ENCODE data around the gene PDIA5.
"Not testable (repeated sequence)": the region's sequence is repeated elsewhere in the genome, so short reads cannot be mapped to it uniquely, and the experiment has no call there.

PDIA5 gene

DNA sequence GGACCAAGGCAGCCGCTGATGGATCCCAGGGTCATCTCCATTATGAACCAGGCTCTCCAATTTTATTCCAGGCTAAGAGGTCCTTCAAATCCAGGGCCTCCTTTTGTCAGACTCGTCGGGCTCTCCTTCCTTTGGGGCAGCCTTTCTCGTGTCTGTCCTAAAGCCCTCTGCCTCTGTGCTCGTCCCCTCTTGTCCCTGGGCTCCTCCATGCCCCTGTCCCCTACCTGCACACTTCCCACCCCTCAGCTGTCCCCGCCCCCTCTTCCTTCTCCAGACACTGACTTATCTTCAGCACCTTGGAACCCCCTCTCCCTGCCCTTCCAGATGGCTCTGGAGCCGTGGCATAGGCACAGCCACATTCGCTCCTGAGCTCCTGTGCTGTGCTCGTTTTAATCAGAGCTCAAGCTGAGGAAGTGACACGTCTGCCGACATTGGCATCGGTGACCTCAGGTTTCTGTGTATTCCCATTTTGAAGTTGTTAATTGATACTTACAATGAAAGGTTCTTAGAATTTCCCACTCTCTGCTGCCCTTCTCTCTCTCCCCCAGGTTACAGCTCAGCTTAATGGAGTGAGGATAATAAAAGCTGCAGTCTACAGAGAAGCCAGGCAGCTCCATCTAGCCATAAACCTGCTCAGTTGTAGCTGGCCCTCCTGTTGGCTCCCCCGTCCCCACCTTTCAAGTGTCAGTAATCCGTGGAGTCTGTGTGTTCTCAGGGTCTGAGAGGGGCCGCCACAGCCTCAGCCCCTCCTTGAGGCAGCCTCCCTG is 83.8 kb downstream of the PDIA5 start:
- no peak for DNase-seq (ENCODE audit: low read depth)

DNA sequence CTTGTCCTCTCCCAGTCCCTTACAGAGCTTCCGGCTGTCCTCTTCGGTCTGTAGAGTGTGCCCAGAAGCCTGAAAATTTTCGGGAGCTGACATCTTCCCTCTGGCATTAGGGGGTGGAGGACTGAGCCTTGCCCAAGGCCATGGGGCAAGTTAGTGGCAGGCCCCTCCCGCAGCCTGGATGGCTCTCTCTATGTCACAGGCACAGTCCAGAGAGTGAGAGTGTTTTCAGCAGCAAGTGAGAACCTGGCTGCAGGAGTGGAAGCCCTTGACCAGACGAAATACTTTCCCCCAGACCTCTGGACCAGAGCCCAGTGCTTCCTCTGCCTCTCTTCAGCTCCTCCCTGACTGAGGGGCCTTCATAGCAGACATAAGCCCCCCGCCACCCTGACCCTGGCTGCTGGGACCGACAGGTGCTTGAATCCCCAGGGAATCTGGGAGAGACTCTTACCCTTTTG is 84.5 kb downstream of the PDIA5 start:
- DNase-seq (ENCODE audit: low read depth) = no peak

DNA sequence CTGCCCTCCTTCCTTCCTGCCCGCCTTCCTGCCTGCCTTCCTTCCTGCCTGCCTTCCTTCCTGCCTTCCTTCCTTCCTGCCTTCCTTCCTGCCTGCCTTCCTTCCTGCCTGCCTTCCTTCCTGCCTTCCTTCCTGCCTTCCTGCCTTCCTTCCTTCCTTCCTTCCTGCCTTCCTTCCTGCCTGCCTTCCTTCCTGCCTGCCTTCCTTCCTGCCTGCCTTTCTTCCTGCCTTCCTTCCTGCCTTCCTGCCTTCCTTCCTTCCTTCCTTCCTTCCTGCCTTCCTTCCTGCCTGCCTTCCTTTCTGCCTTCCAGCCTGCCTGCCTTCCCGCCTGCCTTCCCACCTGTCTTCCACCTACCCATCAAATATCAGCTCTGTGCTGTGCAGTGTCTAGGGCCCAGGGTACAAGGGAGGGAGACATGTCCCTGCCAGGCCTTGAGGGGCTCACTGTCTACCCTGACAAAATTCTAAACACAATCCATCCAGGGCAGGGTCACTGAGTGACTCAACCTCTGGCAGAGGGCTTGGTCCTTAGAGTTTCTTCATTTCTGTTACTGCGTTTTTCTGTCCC is 85.1 kb downstream of the PDIA5 start:
- DNase-seq (ENCODE audit: low read depth) = not testable (repeated sequence)

DNA sequence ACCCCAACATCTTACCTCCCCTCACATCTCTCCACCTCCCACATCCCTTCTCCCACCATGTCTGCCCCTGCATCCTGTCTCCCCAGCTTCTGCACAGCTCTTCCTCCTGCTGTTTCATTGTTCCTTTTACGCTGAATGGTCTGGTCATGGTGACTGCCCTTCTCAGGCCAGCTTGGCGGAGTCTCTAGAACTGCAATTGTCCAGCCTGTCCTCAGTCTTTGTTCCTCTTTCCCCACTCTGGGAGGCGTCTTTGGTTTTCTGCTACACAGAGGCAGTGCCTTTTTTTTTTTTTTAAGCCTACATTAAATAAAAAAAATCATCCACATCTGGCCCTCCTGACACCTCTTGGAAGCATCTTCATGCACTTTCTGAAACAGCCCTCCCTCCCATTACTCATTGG is 85.9 kb downstream of the PDIA5 start:
- DNase-seq (ENCODE audit: low read depth) = no peak

DNA sequence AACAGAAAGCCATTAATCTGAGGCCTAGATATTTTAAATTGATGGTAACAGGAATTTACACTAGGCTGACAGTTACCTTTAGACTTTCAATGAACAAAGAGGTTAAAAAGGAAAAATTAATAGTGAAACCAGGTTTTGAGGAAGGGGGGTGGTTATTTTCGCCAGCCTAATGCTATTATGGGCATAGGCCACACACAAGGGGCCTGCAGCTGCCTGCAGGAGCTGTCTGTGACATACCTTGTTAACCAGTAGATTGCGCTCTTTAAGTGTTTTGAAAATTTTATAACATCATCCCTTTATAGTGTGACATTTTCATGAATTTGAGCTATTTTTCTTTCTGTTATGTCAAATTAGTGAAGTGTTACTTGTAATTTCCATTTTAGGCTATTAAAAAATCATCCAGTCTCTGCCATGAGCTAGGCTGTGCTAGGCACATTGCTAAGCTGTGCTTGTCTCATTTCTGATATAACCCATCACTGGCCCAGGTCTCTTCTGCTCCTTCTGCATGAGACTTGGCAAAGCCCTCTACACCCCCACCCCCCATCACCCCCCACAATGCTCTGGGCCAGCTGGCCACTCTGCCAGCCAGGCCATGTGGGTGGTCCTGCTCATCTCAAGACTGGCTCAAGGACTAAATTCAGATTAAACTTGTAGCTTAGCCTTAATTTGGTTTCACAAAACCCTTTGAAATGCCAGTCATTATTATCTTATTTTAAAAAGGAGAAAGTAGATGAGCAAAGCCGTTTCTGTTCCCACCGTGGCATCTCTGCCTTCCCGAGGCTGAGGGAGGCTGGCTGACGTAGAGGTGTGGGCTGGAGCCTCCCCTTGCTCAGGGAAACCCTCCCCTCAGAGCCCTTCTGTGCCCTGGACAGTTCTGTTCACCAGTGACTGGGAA is 86.5 kb downstream of the PDIA5 start:
- no peak for DNase-seq (ENCODE audit: low read depth)

DNA sequence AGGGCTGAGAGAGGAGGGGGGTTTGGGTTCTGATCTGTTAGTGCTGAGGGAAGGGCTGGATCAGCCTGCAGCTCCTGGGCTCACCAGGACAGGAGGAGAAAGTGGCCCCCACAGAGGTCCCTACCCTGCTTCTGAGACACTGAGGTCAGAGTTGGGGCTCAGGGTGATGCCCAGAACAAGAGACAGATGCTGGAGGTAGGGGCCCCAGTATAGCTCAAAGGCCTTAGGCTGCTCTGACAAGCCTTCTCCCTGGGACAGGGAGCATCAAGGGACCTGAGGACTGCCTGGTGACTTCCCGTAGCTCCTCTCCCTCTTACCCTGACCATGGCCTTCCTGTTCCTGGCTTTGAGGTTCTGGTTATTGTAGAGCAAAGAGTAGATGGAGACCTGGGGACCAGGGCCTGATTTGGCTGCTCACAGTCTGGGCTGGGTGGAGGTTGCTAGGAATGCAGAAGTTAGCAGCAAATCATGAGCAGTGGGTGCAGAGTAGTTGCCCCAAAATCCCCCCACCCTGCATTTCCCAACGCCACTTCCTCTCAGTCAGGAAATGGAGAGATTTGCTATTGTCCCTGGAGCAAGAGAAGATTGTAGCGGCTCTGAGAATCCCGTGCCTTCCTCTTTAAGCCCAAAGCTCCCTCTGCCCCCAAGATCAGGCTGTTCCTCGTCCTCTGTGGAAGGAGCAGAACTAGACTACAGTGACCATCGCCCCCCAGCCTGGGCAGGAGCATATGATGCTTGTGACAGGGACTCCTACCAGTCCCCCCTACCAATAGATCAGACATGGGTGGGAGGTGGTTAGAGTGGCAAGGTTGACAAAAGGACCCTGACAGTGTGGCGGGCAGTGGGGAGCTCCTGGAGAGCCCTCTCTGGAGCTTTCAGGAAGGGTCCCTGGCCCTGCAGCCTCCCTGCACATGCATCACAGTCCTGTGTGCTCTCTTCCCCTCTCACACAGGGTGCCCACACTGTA is 87.5 kb downstream of the PDIA5 start:
- DNase-seq (ENCODE audit: low read depth) = no peak

DNA sequence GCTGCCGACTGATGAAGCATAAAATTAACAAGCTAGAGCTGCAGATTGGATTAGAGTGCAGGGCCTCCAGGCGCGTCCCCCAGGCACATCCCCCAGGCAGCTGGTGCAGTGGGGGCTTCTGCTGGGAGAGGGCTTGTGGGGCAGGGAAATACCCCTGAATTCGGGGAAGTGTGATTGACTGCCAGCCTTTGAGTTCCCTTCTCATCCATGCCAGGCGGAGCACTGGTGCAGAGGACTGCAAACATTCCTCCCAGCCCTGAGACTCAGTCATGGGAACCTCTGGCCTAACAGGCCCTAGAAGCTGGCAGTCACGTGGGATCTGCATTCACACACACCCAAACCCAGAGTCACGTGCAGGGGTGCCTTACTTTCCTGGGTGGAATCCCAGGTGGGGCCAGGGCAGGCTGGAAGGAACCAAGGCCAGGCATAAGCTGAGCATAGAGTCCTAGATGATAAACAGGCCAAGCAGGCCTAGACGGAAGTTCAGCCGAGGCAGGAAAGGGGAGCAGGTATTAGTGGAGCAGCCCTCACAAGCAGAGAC is 88.7 kb downstream of the PDIA5 start:
- DNase-seq (ENCODE audit: low read depth) = no peak

DNA sequence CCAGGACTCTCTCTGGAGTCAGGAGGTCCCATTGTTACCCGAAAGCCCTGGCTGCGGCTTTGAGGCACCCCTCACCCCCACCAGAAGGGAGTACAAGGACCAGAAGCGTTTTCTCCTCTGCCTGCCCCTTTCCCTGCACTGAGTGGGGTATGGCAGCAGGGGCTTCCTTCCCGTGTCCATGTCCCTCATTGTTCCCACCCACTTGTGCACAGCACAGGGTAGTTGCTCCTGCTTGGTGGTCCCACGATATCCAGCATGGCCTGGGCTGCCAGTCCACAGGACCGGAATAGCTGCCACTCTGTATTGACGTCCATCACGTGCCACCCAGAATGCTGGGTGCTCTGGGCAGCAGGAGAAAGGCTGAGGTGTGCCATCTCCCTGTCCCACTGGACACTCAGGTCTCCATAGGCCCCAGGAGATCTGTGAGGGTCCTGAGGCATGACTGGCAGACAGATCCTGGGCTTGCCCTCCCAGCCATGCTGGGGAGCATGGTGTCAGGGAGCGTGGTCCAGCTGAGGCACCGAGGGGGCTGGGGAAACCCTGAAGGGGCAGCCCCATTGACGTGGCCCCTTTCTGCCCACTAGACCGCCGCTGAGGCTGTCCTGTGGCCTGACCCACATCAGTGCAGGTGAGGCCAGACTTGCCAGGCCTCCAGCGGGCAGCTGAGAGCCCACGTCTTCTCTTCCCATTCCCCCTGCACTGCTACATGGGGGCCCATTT is 89.6 kb downstream of the PDIA5 start:
- DNase-seq (ENCODE audit: low read depth) = no peak

DNA sequence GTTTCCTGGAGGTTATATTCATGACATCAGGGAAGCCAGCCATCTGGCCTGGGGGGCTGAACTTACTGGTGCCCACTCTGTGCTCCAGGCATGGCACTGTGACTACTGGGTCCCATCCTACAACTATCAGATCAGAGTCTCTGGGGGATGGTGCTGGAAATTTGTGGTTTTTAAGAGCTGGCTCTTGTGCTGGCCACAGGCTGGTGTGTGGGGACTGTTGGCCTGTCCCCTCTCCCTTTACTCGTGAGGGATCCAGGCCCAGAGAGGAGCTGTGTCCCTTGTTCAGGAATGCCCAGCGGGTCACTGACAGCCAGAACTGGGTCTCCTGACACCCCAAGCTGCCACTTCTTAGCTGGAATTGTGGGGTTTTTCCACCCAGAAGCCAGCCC is 90.4 kb downstream of the PDIA5 start:
- DNase-seq (ENCODE audit: low read depth) = no peak

DNA sequence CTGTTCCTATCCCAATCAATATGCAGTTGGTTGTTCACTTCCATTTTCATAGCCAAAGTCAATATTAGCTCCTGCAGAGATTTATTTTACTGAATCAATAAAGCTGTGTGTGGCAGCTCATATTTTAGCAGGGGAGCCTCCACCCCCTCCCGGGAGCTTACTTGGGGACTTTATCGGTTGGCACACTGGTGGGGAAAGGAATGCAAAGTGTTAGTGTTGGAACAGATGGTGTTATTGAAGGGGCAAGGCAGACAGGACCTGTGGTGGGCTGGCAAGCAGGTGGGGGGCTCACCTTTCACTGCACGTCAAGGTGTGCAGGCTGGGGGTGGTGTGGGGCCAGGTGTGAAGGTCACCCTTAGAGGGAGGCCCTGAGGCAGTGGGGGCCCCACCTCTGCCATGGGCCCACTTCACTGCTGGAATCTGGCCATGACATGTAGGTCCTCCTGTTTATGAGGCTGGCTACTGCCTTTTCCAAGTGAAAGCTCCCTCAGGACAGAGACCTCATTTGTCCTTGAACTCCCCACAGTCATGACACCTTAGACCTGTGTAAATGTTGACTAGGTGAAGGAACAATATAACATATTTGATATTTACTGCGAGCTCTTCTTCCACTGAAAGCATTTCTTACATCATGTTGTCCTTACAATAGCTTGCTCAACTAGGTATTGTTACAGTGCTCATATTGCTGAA is 90.9 kb downstream of the PDIA5 start:
- DNase-seq (ENCODE audit: low read depth) = no peak

DNA sequence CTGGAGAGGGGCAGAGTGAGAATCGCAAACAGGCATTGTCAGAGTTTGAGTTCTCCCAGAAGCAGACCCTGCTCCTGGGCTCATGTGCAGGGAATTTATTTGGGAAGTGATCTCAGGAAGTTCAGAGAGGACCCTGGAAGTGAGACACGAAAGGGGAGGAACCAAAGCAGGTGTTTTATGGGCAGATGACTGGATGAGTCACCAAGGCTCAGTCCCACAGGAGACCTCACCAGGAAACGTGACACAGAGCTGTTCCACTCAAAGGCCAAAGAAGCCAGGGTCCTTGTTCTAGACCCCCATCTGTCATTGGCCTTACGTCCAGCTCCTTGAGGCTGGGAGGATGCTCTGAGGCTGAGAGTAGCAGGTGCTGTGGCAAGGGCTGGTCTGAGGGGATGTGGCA is 91.5 kb downstream of the PDIA5 start:
- DNase-seq (ENCODE audit: low read depth) = no peak

DNA sequence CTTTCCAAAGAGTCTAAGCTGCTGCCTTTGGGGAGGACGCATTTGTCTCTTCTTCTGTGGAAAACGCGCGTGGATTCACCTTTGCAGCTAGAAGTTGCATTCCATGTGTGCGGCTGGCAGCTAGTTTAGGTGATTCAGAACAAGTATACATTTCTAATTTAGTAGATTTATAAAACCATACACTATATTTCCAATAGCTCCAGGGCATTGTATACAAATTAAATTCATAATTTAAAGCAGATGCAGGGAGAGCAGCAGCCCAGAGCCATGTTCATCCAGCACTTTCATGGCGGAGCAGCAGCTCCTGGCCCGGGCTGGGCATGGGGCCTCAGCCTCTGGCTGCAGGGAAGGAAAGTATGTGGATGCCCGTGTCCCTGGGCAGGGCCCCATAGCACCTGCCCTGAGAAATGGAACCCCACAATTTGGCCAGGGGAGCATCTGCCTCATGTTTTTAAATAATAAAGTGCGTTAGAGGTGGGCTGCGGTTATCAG is 92.1 kb downstream of the PDIA5 start:
- no peak for DNase-seq (ENCODE audit: low read depth)

DNA sequence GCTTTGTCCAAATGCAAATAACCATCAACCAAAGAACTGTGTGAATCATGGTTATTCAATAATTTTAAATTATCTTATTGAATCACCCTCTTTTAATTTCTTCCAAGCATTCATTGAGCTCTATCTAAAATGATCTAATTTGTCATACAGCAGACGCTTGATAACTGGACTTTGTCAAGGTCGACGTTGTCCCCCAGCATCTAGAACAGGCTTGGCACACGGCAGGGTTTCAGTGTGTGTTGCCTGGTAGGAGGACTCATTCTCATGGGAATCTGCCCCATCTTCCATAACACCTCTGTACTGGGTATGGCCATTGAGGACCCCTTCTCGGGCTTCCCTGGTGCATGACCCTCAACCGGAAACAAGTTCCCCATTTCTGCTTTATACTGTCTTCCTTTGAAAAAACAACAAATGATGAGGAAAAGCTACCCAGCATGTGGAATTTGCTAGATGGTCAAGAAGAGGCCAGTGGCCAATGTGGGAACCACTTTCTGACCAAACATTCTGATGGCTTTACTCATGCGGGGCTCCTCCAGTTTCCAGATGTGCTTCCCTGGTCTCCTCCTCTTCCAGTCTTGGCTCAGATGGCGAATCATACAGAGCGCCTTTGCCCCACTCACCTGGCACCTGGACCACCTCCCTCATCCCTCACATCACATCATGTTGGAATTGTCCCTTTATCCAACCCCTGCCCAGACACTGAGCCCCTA is 93.3 kb downstream of the PDIA5 start:
- DNase-seq (ENCODE audit: low read depth) = no peak

DNA sequence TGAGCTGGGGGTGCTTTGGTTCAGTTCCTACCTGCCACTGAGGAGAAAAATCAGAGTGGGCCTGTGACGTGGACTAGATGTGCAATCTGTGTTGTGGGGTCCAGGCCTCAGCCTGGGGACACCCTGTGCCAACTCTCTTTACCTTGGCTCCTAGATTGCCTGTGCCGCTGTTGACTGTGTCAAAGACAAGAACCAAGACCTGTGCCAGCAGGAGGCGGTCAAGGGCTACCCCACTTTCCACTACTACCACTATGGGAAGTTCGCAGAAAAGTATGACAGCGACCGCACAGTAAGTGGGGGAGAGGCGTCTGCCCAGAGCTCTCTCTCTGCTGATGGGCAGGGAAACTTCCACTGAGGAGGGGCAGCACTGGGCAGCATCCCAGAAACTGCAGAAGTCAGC is 94.3 kb downstream of the PDIA5 start:
- no peak for DNase-seq (ENCODE audit: low read depth)

DNA sequence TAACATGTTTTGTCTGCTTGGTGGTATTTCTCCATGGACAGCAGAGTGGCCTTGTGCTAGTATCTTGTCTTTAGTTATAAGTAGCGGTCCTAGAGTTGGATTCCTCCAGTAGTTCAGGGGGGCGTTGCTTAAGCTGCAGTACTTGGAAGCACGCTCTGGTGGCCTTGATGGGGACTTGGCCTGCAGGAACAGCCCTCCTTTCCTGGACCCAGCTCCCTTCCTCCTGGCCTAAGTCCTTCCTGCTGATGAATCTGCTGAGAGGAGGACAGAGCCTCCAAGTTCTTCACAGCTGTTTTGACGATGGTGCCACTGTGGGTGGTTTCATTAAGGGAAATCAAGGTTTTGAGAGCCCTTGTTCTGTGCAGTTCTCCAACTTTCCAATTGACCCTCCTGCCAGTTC is 96.3 kb downstream of the PDIA5 start:
- DNase-seq (ENCODE audit: low read depth) = no peak

DNA sequence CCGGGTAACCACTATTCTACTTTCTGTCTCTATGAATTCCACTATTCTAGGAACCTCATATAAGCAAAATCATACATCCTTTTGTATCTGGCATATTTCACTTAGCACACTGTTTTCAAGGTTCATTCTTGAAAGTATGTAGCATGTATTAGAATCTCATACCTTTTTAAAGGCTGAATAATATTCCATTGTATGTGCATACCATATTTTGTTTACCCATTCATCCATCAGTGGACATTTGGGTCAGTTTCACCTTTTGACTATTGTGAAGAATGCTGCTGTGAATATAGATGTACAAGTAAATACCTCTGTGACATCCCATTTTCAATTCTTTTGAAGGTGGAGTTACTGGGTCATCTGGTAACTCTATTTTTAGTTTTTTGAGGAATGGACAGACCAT is 98.3 kb downstream of the PDIA5 start:
- DNase-seq (ENCODE audit: low read depth) = no peak

DNA sequence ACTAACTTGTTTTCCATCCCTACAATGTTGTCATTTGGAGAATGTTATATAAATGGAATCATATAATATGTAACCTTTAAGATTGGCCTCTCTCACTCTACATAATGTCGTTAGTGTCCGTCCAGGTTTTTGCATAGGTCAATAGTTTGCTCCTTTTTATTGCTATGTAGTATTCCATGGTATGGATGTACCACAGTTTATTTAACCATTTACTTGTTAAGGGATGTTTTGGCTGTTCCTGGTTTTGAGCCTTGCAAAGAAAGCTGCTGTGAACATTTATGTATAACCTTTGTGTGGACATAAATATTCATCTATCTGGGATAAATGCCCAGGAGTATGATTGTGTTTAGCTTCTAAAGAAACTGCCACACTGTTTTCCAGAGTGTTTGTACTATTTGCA is 100.9 kb downstream of the PDIA5 start:
- no peak for DNase-seq (ENCODE audit: low read depth)

DNA sequence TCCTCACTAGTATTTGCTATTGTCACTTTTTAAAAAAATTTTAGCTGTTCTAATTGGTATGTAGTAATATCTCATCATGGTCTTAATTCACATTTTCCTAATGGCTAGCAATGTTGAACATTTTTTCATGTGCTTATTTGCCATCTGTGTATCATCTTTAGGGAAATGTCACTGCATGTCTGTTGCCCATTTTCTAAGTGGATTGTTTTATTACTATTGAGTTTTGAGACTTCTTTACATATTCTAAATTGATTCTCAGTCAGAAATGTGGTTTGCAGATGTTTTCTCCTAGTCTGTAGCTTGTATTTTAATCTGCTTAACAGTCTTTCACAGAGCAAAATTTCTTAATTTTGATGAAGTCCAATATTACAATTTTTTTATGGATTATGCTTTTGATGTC is 101.3 kb downstream of the PDIA5 start:
- DNase-seq (ENCODE audit: low read depth) = no peak

DNA sequence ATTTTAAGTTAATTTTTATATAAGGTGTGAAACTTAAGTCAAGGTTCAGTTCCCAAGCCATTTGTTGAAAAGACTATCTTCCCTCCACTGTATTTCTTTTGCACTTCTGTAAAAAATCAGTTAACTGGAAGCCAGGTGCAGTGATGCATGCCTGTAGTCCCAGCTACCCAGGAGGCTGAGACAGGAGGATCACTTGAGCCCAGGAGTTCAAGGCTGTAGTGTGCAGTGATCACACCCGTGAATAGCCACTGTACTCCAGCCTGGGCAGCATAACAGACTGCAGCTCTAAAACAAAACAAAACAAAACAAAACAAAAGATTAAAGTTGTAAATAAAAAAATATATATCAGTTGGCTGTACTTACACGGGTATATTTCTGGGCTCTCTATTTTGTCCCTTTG is 101.8 kb downstream of the PDIA5 start:
- DNase-seq (ENCODE audit: low read depth) = no peak

Data from fibroblast of the conjunctiva (primary cell).